Measurements from ENCODE around the gene IGF2BP3.

DNA sequence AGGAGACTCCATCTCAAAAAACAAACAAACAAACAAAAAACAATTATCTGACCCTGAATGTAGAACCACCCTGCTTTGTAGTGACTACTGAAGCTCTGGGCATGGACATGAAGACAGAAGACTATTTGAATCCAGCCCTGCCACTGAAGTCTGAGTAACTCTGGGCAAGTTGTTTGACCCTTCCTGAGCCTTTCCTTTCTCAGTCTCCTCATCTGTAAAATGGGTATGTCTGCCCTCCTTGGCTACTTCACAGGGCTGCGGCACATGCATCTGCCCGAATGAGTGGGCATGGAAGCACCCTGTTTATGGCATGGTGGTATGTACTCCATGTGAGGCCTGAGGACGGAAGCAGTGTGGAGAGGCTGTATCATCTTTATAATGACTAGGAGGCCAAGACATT lies 193.3 kb downstream of the IGF2BP3 start:
- TF ChIP-seq, protein P1, sequence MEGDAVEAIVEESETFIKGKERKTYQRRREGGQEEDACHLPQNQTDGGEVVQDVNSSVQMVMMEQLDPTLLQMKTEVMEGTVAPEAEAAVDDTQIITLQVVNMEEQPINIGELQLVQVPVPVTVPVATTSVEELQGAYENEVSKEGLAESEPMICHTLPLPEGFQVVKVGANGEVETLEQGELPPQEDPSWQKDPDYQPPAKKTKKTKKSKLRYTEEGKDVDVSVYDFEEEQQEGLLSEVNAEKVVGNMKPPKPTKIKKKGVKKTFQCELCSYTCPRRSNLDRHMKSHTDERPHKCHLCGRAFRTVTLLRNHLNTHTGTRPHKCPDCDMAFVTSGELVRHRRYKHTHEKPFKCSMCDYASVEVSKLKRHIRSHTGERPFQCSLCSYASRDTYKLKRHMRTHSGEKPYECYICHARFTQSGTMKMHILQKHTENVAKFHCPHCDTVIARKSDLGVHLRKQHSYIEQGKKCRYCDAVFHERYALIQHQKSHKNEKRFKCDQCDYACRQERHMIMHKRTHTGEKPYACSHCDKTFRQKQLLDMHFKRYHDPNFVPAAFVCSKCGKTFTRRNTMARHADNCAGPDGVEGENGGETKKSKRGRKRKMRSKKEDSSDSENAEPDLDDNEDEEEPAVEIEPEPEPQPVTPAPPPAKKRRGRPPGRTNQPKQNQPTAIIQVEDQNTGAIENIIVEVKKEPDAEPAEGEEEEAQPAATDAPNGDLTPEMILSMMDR (optimal IDR thresholded peaks at IDR 0.05 in 1 of 3, IDR thresholded peaks at IDR 0.05 in 1 of 3, conservative IDR thresholded peaks at IDR 0.05 in 1 of 3; ENCODE audit: extremely low read depth in 1 of 3, insufficient read depth in 2 of 3, low read length in 3 of 3) = no peak
- no peak for TF ChIP-seq EZH2 (IDR thresholded peaks at IDR 0.05; ENCODE audit: low read length)

Measured in keratinocyte (primary cell).